Measurements from ENCODE around the gene CYS1. TPM values are rescaled to one million over a fixed set of nuclear protein-coding genes. Genes with fewer than 3 reads are reported as not detected.

CYS1 gene
- total RNA-seq, 2 donors from 2014 or later, result 0.29 to 0.44 TPM

DNA sequence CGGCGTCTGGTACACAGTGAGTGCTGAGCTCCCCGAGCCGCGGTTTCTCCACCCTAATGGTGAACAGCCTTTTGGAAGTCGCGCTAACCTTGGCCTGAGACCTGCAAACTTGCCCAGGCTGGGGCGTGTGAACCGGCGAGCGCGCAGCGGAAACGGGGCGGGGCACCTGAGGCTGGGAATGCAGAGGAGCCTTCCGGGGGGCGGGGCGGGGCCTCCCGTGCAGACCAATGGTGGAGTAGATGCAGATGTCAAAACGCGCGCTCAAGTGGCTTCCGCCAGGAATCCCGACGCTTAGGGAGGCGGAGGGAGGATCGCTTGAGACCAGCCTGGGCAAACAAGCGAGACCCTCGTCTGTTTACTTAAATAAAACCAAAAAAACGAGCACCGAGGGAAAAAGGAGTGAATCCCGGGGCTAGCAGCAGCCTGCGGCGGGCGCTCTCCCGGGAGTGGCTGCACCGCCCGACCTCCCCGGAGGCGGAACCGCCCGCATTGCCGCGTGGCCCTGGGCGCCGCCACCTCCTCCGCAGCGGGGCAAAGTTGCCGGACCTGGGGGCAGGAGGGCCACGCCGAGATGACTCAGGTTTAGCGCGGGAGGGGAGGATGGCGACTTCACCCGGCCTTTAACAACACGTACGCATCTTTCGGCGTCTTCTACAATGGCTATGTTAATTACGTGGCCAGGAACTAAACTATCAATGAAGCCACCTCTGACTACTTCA, 40.1 kb upstream of the CYS1 start:
- H3K36me3 Mint-ChIP-seq (ENCODE audit: low read depth), result peaks cover 19% of the 10 kb centered on the region
- TF ChIP-seq, protein P1, sequence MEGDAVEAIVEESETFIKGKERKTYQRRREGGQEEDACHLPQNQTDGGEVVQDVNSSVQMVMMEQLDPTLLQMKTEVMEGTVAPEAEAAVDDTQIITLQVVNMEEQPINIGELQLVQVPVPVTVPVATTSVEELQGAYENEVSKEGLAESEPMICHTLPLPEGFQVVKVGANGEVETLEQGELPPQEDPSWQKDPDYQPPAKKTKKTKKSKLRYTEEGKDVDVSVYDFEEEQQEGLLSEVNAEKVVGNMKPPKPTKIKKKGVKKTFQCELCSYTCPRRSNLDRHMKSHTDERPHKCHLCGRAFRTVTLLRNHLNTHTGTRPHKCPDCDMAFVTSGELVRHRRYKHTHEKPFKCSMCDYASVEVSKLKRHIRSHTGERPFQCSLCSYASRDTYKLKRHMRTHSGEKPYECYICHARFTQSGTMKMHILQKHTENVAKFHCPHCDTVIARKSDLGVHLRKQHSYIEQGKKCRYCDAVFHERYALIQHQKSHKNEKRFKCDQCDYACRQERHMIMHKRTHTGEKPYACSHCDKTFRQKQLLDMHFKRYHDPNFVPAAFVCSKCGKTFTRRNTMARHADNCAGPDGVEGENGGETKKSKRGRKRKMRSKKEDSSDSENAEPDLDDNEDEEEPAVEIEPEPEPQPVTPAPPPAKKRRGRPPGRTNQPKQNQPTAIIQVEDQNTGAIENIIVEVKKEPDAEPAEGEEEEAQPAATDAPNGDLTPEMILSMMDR (conservative IDR thresholded peaks at IDR 0.05), result no peak
- peaks cover 13% of the 10 kb centered on the region for H3K4me1 Mint-ChIP-seq
- peaks cover 11% of the 10 kb centered on the region for H3K36me3 ChIP-seq (ENCODE audit: control insufficient read depth, insufficient read depth, low read length)
- H3K27me3 ChIP-seq (ENCODE audit: control insufficient read depth, insufficient read depth, low read length, poor library complexity, severe bottlenecking), result no peaks in the 10 kb centered on the region
- H3K9me3 Mint-ChIP-seq, result no peaks in the 10 kb centered on the region
- H3K4me3 Mint-ChIP-seq, result peak overlapping the region; percentile 90
- H3K4me1 ChIP-seq (ENCODE audit: control insufficient read depth, insufficient read depth, low read length), result no peaks in the 10 kb centered on the region
- peak overlapping the region; percentile 97 for H3K27ac Mint-ChIP-seq
- WGBS, 2 experiments (ENCODE audit: insufficient coverage in 1 of 2, insufficient read length in 1 of 2), result 1 to 4% methylated on average over 16 to 60 of the region's 60 CpGs
- H3K9ac ChIP-seq (ENCODE audit: extremely low read depth, low read length, poor library complexity, severe bottlenecking), result peak overlapping the region; percentile 74
- H3K9me3 ChIP-seq (ENCODE audit: control insufficient read depth, low read length), result no peaks in the 10 kb centered on the region
- H3K4me3 ChIP-seq (ENCODE audit: low read length), result peak overlapping the region; percentile 90
- peak overlapping the region; percentile 80 for H3K27ac ChIP-seq (ENCODE audit: low read depth, low read length)
- no peaks in the 10 kb centered on the region for H3K27me3 Mint-ChIP-seq (ENCODE audit: insufficient read depth)
- DNase-seq, result peak; percentile 100

DNA sequence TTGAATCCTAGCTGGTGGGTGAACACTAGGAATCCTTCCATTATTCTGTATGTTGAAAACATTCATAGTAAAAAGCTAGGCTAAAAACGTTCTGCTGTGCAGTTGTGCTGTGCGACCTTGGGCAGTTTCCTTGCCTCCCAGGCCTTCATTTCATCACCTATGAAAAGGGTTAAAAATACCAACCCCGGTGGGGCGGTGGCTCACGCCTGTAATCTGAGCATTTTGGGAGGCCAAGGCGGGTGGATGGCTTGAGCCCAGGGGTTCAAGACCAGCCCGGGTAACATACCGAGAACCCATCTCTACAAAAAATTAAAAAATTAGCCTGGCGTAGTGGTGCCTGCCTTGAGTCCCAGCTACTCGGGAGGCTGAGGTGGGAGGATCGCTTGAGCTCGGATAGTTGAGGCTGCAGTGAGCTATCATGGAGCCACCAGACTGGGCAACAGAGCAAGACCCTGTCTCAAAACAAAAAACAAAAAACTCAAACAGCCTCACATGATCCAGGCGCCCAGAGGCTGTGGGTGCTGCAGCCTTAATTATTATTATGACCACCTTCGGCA, 39.5 kb upstream of the CYS1 start:
- Histone ChIP-seq H3K4me1 (ENCODE audit: control insufficient read depth, insufficient read depth, low read length) (no peaks in the 10 kb centered on the region), H3K27ac (ENCODE audit: low read depth, low read length) (peak overlapping the region; percentile 71), H3K4me3 (ENCODE audit: low read length) (peak overlapping the region; percentile 90), H3K9ac (ENCODE audit: extremely low read depth, low read length, poor library complexity, severe bottlenecking) (peak overlapping the region; percentile 27), H3K27me3 (ENCODE audit: control insufficient read depth, insufficient read depth, low read length, poor library complexity, severe bottlenecking) (no peaks in the 10 kb centered on the region), H3K9me3 (ENCODE audit: control insufficient read depth, low read length) (no peaks in the 10 kb centered on the region), H3K36me3 (ENCODE audit: control insufficient read depth, insufficient read depth, low read length) (peaks cover 5% of the 10 kb centered on the region)
- TF ChIP-seq, protein P1 (conservative IDR thresholded peaks at IDR 0.05), result no peak
- peaks cover 13% of the 10 kb centered on the region for H3K36me3 Mint-ChIP-seq (ENCODE audit: low read depth)
- 85 to 91% methylated on average over 12 to 14 of the region's 14 CpGs for WGBS, 2 experiments (ENCODE audit: insufficient coverage in 1 of 2, insufficient read length in 1 of 2)
- H3K9me3 Mint-ChIP-seq, result no peaks in the 10 kb centered on the region
- peak overlapping the region; percentile 97 for H3K27ac Mint-ChIP-seq
- peaks cover 9% of the 10 kb centered on the region for H3K4me1 Mint-ChIP-seq
- no peaks in the 10 kb centered on the region for H3K27me3 Mint-ChIP-seq (ENCODE audit: insufficient read depth)
- DNase-seq, result no peak
- H3K4me3 Mint-ChIP-seq, result peak overlapping the region; percentile 90

DNA sequence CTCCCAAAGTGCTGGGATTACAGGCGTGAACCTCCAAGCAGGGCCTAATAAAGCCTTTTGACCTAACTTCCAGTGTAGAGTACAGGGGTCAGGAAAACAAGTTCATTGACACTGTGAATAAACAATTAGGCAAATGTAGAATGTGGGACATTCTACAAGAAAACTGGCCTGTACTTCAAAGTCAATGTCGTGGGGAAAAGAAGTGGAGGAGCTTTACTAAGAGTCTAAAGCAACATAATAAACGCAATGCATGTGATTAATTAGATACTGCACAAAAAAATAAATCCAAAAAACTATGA, 38.8 kb upstream of the CYS1 start:
- H3K27ac ChIP-seq (ENCODE audit: low read depth, low read length), result no peak overlapping the region
- TF ChIP-seq, protein P1 (conservative IDR thresholded peaks at IDR 0.05), result no peak
- H3K9me3 ChIP-seq (ENCODE audit: control insufficient read depth, low read length), result no peaks in the 10 kb centered on the region
- peaks cover 7% of the 10 kb centered on the region for H3K36me3 Mint-ChIP-seq (ENCODE audit: low read depth)
- no peak overlapping the region for H3K4me3 ChIP-seq (ENCODE audit: low read length)
- no peak for DNase-seq
- no peak overlapping the region for H3K9ac ChIP-seq (ENCODE audit: extremely low read depth, low read length, poor library complexity, severe bottlenecking)
- H3K27me3 ChIP-seq (ENCODE audit: control insufficient read depth, insufficient read depth, low read length, poor library complexity, severe bottlenecking), result no peaks in the 10 kb centered on the region
- H3K9me3 Mint-ChIP-seq, result no peaks in the 10 kb centered on the region
- WGBS, 2 experiments (ENCODE audit: insufficient coverage in 1 of 2, insufficient read length in 1 of 2), result 86 to 91% methylated on average over 1 to 3 of the region's 3 CpGs
- H3K27ac Mint-ChIP-seq, result no peak overlapping the region
- no peak overlapping the region for H3K4me3 Mint-ChIP-seq
- H3K27me3 Mint-ChIP-seq (ENCODE audit: insufficient read depth), result no peaks in the 10 kb centered on the region
- H3K4me1 ChIP-seq (ENCODE audit: control insufficient read depth, insufficient read depth, low read length), result no peaks in the 10 kb centered on the region
- no peaks in the 10 kb centered on the region for H3K36me3 ChIP-seq (ENCODE audit: control insufficient read depth, insufficient read depth, low read length)
- H3K4me1 Mint-ChIP-seq, result peaks cover 8% of the 10 kb centered on the region

Data from endodermal cell (in vitro differentiated cells).